RPMI8226 (cell line): ENCODE results near the gene CGB2.

Experiments used
- DNase-seq: peaks from one replicate; pipeline ENCODE4 v3.0.0-alpha.2; 2015

Gene CGB2

DNA sequence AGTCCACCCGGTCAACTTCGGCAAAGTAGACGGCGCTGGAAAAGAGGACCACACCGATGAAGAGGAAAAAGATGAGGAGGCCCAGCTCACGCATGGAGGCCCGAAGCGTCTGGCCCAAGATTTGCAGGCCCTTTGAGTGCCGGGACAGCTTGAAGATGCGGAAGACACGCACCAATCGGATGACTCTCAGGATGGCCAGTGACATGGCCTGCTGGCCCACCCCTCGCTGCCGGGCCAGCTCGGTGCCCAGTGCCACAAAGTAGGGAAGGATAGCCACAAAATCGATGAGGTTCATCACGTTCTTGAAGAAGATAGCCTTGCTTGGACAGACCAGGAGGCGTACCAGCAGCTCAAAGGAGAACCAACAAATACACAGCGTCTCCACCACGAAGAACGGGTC lies 38.7 kb downstream of the CGB2 start:
- no peak for DNase-seq

DNA sequence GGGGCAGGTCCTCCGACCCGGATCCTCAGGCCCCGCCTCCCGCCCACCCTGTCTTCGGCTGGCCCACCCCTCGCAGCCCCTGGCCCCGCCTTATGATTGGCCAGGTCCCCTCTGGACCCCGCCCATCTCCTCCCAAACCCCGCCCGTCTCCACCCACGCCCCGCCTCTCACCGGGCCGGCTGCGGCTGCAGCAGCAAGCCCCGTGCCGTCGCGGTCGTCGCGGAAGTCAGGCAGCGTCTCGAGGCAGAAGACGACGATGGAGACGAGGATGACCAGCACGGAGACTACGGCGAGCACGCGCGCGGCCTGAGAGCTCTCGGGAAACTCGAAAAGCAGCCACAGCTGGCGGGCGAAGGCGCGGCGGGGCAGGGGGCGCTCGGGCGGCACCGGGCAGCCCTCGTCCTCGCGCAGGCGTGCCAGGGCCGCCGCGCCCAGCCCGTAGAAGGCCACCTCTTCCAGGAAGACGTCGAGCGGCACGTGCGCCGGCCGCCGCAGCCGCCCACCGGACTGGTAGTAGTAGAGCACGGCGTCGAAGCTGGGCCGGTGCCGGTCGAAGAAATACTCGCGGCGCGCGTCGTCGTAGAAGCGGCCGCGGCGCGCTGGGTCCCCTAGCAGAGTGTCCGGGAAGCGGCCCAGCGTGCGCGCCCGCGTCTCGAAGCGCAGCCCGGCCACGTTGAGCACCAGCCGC lies 40.3 kb downstream of the CGB2 start:
- no peak for DNase-seq

DNA sequence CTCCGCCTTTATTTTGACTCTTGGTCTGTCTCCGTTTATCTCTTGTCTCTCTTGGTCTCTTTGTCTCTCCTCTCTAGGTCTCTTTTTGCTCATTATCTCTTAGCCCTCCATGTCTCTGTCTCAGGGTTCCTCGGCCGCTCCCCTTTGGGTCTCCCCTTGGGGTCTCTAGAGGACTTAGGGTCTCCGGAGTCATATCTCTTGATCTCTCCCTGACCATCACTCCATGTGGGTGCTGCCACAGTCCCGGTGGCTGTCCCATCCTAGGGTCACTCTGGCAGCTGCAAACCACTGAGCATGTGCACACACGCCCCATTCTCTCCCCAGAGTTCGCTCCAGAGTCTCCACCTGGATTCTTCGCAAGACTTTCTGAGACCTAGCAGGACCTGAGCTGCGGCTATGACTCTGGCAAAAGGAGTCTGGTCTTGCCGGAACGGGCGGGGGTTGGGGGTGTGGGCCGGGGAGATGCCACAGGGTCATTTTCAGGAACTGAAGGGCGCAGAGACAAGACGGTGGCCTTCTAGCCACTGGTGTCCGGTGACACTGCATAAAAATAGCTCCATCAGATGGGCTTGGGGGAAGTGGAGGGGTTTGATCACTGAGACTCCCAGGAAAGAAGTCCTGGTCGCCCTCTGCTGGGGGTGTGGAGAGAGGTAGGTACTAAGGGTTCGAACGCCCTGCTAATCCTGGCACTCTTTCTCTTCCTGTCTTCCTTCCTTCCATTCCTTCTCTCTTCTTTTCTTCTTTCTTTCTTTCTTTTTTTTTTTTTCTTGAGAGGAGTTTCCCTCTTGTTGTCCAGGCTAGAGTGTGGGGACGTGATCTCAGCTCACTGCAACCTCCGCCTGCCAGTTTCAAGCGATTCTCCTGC lies 42.1 kb downstream of the CGB2 start:
- peak; percentile 25 for DNase-seq

GRCh38 chr19:49074869-49075268 lies 43.2 kb downstream of the CGB2 start:
- peak; percentile 19 for DNase-seq

DNA sequence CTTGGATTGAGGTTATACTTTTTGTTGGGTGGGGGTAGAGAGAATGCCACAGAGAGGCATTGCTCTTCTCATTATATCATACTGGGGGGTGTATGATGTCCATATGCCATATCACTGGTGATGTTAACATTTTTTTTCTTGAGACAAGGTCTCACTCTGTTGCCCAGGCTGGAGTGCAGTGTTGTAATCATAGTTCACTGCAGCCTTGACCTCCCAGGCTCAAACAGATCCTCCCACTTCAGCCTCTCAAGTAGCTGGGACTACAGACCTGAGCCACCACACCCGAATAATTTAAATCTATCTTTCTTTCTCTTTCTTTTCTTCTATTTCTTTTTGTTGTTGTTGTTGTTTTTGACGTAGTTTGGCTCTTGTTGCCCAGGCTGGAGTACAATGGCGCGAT lies 48.7 kb downstream of the CGB2 start:
- DNase-seq, result no peak

DNA sequence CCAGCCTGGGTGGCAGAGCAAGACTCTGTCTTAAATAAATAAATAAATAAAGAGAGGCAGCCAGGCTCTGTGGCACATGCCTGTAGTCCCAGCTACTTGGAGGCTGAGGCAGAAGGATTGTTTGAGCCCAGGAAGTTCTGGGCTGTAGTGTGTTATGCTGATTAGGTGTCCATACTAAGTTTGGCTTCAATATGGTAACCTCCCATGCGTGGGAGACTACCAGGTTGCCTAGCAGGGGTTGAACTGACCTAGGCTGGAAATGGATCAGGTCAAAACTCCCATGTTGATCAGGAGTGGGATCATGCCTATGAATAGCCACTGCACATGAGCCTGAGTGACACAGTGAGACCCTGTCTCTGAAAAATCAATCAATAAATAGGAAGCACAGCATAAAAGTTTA lies 49.6 kb downstream of the CGB2 start:
- no peak for DNase-seq
